HepG2 (cell line): Measurements from ENCODE around the gene TMEM253. TPM values are rescaled to one million over a fixed set of nuclear protein-coding genes. Genes with fewer than 3 reads are reported as not detected.

Source experiments
- BHLHE40 ChIP-seq: IDR thresholded peaks from 2 replicates; pipeline ENCODE4 v1.6.1; 2011; ENCODE audit warnings: low read length, improper control_type of control experiment
- BRCA1 ChIP-seq: sonication (generic); formaldehyde crosslinking; IDR thresholded peaks from 2 replicates; pipeline ENCODE4 v1.4.0; 2020; ENCODE audit warnings: missing genetic modification reagents
- CBX2 ChIP-seq, 2 experiments: fragments of 200-600 bp in 1 of 2; sonication (generic); formaldehyde crosslinking in 1 of 2; IDR thresholded peaks; 2 replicates each; pipeline versions ENCODE4 v1.7.0 to v1.8.1; 2018 to 2022; ENCODE audit warnings: low read depth in 2 of 2, low read length in 1 of 2, mild to moderate bottlenecking in 1 of 2, missing genetic modification reagents in 1 of 2
- ELF3 ChIP-seq: IDR thresholded peaks from 2 replicates; pipeline ENCODE4 v1.6.1; 2016; ENCODE audit warnings: missing genetic modification reagents, missing compliant biosample characterization
- ESRRA ChIP-seq: sonication (generic); formaldehyde crosslinking; IDR thresholded peaks from 2 replicates; pipeline ENCODE4 v1.5.1; 2020; ENCODE audit warnings: mild to moderate bottlenecking, low read depth, missing genetic modification reagents
- MBD4 ChIP-seq: IDR thresholded peaks from 2 replicates; pipeline ENCODE4 v1.6.1; 2012; ENCODE audit warnings: low read length, inconsistent platforms, borderline replicate concordance
- PHF20 ChIP-seq: sonication (generic); formaldehyde crosslinking; IDR thresholded peaks from 2 replicates; pipeline ENCODE4 v1.5.0; 2020; ENCODE audit warnings: mild to moderate bottlenecking, missing genetic modification reagents
- ZBTB40 ChIP-seq, 2 experiments: fragments of 450-650 bp in 1 of 2; sonication (generic) in 1 of 2; formaldehyde crosslinking in 1 of 2; IDR thresholded peaks; 2 replicates each; pipeline versions ENCODE4 v1.6.1 to v1.8.0; 2016 to 2022; ENCODE audit warnings: antibody characterized with exemption in 1 of 2, mild to moderate bottlenecking in 1 of 2, missing genetic modification reagents in 1 of 2
- ZNF160 ChIP-seq: sonication (generic); formaldehyde crosslinking; IDR thresholded peaks from 2 replicates; pipeline ENCODE4 v1.8.0; 2022; ENCODE audit warnings: mild to moderate bottlenecking, inconsistent platforms, missing genetic modification reagents
- ZNF17 ChIP-seq: sonication (generic); formaldehyde crosslinking; IDR thresholded peaks from 2 replicates; pipeline ENCODE4 v1.5.0; 2020; ENCODE audit warnings: mild to moderate bottlenecking, missing genetic modification reagents
- ZNF18 ChIP-seq: sonication (generic); formaldehyde crosslinking; IDR thresholded peaks from 2 replicates; pipeline ENCODE4 v1.8.0; 2022; ENCODE audit warnings: mild to moderate bottlenecking, missing genetic modification reagents; ENCODE audit not compliant: insufficient replicate concordance
- ZNF230 ChIP-seq: sonication (generic); formaldehyde crosslinking; IDR thresholded peaks from 2 replicates; pipeline ENCODE4 v1.4.0; 2020; ENCODE audit warnings: mild to moderate bottlenecking, missing genetic modification reagents
- ZNF296 ChIP-seq: sonication (generic); formaldehyde crosslinking; conservative IDR thresholded peaks from 2 replicates; pipeline ENCODE4 v1.5.0; 2020; ENCODE audit warnings: mild to moderate bottlenecking, missing genetic modification reagents
- ZNF619 ChIP-seq: sonication (generic); formaldehyde crosslinking; IDR thresholded peaks from 2 replicates; pipeline ENCODE4 v1.4.0; 2020; ENCODE audit warnings: mild to moderate bottlenecking, missing genetic modification reagents
- ZNF737 ChIP-seq: sonication (generic); formaldehyde crosslinking; IDR thresholded peaks from 2 replicates; pipeline ENCODE4 v1.5.0; 2020; ENCODE audit warnings: missing genetic modification reagents, mild to moderate bottlenecking, borderline replicate concordance
- ZNF780A ChIP-seq: sonication (generic); formaldehyde crosslinking; IDR thresholded peaks from 2 replicates; pipeline ENCODE4 v1.8.0; 2022; ENCODE audit warnings: mild to moderate bottlenecking, missing genetic modification reagents, moderate library complexity
- polyA plus RNA-seq, 8 experiments: library from polyadenylated mRNA; depleted of rRNA in 3 of 8; stranded (reverse) in 7 of 8; unstranded in 1 of 8; fragments of >200 nt; fragmentation: Illumina TruSeq in 4 of 8; extraction: Trizol in 4 of 8; gene quantifications; 2 replicates each; pipeline versions ENCODE4 v1.2.1 to v1.2.3, GENCODE V29; 2011 to 2016; ENCODE audit warnings: low read depth in 4 of 8, missing spikeins in 1 of 8, mixed read lengths in 1 of 8; ENCODE audit not compliant: insufficient read depth in 1 of 8
- total RNA-seq, 5 experiments: library from RNA; depleted of rRNA; stranded (reverse); fragments of >200 nt; fragmentation: Illumina TruSeq; extraction: Trizol; gene quantifications; 2 replicates each; pipeline ENCODE4 v1.2.3, GENCODE V29; 2016; ENCODE audit warnings: low read depth in 1 of 5
- TF ChIP-seq, protein P1 (sequence below): IDR thresholded peaks from 2 replicates; pipeline ENCODE4 v1.6.1; 2018; ENCODE audit warnings: missing genetic modification reagents
- TF ChIP-seq, protein P2 (sequence below): sonication (generic); formaldehyde crosslinking; IDR thresholded peaks from 2 replicates; pipeline ENCODE4 v1.8.0; 2022; ENCODE audit warnings: mild to moderate bottlenecking, missing genetic modification reagents, moderate library complexity

The TMEM253 gene
- total and polyA plus RNA-seq, 2 of the 13 experiments (the other 11 are each of a cell fraction or from before 2014, with no cell fraction given), result 0.29 to 0.45 TPM

GRCh38 chr14:21107283-21107800 lies 6.5 kb downstream of the TMEM253 start (continued):
- TF ChIP-seq ZBTB40 (IDR thresholded peaks at IDR 0.05) (no peak), ZBTB40 (CRISPR knock-in tag; IDR thresholded peaks at IDR 0.05) (peak; percentile 43; the same call in 1 of the 2 replicates), ZNF160 (0 out of 2 replicates have a peak, but pooled peaks have one; percentile 35), BHLHE40 (no peak), ZNF230 (CRISPR knock-in tag) (no peak), ZNF17 (no peak), ZNF619 (CRISPR knock-in tag) (no peak), ESRRA (CRISPR knock-in tag) (no peak; the same call in 1 of the 2 replicates), ZNF780A (no peak), MBD4 (no peak), ZNF18 (CRISPR knock-in tag) (no peak), BRCA1 (no peak), ZNF737 (no peak), ELF3 (no peak), ZNF296 (CRISPR knock-in tag) (no peak), PHF20 (CRISPR knock-in tag) (no peak), CBX2 (IDR thresholded peaks at IDR 0.05; ENCODE audit: low read depth, low read length) (no peak), CBX2 (CRISPR knock-in tag; IDR thresholded peaks at IDR 0.05; ENCODE audit: low read depth) (no peak; the same call in 1 of the 2 replicates)
- TF ChIP-seq, protein P1, sequence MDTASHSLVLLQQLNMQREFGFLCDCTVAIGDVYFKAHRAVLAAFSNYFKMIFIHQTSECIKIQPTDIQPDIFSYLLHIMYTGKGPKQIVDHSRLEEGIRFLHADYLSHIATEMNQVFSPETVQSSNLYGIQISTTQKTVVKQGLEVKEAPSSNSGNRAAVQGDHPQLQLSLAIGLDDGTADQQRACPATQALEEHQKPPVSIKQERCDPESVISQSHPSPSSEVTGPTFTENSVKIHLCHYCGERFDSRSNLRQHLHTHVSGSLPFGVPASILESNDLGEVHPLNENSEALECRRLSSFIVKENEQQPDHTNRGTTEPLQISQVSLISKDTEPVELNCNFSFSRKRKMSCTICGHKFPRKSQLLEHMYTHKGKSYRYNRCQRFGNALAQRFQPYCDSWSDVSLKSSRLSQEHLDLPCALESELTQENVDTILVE (CRISPR knock-in tag), result no peak
- TF ChIP-seq, protein P2, sequence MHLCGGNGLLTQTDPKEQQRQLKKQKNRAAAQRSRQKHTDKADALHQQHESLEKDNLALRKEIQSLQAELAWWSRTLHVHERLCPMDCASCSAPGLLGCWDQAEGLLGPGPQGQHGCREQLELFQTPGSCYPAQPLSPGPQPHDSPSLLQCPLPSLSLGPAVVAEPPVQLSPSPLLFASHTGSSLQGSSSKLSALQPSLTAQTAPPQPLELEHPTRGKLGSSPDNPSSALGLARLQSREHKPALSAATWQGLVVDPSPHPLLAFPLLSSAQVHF (CRISPR knock-in tag), result no peak
